GM12874 (cell line): Measurements from ENCODE around the gene TBC1D2B.

Source experiments
- CTCF ChIP-seq: IDR thresholded peaks from 2 replicates; pipeline ENCODE4 v1.5.1; 2011; ENCODE audit warnings: low read depth, mild to moderate bottlenecking, control low read depth, low read length, moderate library complexity; ENCODE audit not compliant: insufficient read depth

The TBC1D2B gene

DNA sequence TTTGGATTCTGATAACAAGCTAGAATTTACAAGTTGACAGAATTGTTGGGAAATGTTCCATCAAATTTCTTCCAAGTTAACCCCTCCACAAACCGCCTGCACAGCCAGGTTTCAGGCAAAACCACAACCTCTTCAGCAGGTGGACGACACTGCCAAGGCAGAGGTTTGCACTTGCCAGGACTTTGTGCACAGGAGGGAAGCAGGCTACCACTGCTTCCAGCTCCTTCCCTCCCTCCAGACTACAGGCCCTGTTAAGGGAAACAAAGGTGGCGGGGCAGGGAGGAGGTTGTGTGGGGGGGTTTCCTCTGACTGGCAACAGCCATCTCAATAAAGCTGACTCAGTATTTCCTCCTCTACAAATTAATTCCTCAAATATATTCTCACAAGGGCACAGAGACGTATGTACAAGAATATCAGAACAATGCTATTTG, 42.2 kb downstream of the TBC1D2B start:
- TF ChIP-seq CTCF = no peak

- no peak for TF ChIP-seq CTCF
Measured at GRCh38 chr15:78034495-78035191, 42.9 kb downstream of the TBC1D2B start.

DNA sequence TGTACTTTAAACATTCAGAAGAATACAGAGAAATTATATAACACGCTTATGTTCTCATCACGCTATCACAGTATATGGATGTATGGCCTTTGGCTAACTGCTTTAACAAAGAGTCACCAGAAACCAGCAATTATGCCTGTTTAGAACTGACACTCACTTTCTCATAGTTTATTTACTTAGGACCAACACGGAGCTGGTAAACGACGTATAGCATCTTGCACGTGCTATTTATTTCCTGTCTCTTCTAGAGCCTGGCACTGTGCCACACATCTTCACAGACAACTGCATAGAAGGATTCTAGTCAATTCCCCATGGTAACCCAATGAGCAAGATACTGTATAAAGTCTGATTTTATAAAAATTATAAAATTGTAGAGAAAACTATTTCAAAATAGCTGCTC, 43.6 kb downstream of the TBC1D2B start:
- TF ChIP-seq CTCF = no peak

GRCh38 chr15:78032671-78033070, 44.8 kb downstream of the TBC1D2B start:
- no peak for TF ChIP-seq CTCF

GRCh38 chr15:78024883-78025282, 52.6 kb downstream of the TBC1D2B start:
- no peak for TF ChIP-seq CTCF

GRCh38 chr15:78024519-78024870, 53.0 kb downstream of the TBC1D2B start:
- TF ChIP-seq CTCF = no peak

GRCh38 chr15:78023865-78024518, 53.5 kb downstream of the TBC1D2B start:
- TF ChIP-seq CTCF = no peak
